ENCODE measurements around the gene CRYGN.

Gene CRYGN

DNA sequence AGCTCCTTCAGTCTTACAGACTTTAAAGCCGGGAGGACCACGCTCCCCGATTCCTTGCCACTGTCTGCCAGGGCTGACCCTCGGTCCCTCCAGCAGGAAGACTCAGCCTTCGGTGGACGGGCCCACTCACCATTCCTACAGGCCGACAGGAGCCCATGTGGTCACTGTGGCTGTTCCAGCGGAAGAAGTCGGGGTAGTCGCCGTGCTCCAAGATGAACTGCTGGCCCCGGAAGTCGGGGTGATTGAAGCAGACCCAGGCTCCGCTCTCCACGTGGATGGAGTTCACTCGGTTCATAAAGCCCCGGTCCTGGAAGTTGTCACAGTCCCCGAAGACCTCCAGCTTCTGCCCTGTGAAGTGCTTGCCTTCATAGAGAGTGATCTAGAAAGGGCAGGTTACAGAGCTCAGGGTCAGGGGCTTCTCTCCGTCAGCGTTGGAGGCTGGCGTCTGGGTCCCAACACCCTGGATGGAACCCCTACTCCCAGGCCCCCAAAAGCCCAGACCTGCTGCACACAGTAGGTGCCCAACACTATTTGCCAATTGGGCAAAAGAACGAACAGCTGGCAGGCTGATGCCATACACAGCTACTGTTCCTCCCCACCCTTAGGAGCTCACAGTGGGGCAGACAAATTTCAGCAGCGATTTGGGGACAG is 1.9 kb downstream of the CRYGN start:
- no peak for DNase-seq

DNA sequence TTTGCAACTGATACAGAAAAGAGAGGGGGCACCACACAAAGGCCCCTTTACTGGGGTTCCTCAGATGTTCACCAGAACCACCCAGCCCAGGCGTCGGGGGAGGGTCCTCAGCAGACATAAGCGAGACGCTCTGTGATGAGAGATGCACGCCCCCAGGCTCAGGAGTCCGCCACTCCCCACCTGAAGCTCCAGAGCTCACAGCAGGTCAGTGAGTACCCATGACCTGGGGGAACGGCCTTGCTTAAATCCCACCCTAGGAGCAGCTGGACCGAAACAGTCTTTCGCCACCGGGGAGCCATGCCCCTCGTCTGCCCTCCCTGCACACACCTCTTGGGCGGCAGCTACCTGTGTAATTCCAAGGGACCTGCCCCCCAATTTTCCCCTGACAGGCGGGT is 2.8 kb downstream of the CRYGN start:
- DNase-seq, result no peak

DNA sequence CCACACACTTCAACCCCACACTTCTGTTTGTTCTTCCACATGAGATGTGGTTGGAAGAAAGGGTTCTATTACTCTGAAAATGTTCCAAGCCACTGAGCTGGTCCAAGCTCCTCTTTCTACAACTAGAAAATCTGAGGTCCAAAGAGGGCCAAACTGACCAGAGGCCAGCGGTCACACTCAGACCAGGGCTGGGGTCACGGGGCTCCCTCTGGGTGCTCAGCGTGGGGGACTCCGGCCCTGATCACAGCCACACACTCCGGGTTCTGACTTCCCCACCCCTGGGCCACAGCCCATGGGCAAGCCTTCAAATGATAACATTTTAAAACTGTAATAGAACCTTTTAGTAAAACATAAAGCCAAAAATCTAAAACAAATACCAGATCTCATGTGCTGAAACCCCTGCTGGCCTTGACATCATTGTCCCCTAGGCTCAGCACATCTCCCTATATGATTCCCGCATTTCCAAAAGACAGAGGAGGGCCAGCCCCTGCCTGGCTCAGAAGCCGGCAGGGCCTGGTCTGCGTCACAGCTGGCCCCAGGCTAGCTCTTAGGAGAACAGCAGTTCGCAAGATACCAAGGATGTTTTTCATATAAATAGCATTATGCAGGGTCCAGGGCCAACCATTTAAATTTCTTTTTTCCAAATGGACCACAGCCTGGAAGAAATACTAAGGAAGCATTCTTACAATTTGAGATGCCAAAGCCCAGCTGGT is 3.3 kb downstream of the CRYGN start:
- no peak for DNase-seq

DNA sequence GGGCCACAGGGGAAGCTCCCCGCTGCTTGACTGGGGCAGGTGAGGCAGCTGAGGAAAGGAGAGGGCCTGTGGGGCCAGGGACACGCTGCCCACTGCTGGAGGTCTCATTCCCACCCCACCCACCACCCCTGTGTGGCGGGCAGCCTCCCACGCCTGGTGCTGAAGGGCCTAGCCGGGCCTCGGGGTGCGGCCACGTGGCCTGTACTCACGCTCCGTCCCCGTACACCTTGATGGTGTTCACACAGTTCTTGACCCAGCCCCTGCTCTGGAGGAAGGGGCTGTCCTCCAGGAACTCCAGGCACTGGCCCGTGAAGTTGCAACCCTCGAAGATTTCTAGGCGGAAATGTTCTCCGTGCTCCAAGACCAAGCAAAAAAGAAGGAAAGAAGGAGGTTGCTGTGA is 4.0 kb downstream of the CRYGN start:
- no peak for DNase-seq

DNA sequence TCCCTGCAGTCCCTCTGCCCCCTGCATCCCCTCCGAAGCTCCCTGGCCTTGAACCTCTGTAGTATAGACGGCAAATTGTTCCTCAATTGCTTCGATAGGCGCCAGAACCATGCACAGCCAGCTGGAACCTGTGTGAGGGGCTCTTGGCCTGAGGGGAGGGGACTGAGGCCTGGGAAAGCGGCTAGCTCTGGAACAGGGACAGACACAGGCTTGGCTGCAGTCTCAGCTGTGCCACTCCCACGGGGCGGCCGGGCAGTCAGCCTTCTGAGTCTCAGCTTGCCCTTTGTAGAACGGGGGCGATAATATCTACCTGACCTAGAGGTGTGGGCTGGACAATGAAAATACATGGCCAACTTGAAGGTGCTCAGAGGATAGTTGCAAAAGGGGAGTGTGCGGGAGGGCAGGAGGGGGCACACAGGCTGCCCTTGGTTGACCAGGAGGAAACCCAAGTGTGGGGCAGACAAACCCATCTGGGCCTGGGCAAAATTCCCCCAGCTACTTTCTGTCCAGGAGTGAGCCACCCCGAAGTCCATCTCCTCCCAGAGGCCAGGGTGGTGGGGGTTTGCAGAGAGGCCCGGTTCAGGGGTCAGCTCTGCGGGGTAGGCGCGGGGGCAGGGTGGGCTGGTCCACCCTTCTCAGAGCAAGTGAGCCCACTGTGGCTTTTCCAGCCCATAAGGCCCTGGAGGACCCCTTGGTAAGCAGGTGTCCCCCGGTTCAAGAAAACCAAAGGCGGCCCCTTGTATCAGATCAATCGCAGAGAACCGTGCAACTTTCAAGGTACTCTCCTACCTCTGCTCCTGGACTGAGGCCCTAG is 4.6 kb downstream of the CRYGN start:
- no peak for DNase-seq

DNA sequence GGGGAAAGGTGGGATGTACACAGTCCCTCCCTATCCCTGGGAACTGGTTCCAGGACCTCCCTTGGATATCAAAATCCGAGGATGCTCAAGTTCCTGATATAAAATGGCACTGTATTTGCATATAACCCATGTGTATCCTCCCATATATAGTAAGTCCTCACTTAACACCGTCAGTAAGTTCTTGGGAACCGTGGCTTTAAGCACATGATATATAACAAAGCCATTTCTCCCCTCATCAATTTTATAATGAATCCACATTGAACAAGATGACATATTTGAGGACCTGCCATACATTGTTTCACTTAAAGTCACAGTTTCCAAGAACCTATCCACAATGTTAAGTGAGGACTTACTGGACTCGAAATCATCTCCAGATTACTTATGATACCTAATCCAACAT is 5.4 kb downstream of the CRYGN start:
- no peak for DNase-seq

DNA sequence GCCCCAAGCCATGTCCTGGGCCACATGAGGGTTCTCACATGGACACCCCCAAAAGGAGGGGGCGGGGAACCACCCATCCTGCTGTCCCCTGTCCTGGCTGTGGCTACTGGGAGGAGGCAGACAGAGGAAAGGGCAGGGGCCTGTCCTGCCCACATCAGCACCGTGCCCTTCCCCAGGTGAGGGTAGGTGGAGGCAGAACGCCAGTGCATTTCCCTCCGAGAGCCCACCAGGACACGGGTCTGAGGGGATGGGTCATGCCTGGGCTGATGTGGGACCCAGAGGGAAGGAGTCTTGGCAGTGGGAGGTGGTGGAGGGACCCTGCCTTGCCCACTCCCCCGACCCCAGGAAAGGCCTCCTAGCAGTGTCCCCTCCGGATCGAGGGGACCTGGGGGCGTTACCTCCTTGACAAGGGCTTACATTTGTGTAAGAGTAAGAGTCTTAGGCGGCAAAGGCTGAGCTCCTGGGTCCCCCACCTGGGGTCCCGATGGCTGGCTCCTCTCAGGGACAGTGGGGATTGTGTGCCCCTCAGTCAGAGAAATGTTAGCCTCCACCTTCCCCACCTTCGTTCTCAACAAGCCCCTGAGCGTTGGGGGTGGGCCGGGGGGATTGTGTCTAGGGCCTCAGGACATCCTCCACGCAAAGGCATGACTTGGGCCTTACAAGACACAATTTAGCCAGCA is 6.1 kb downstream of the CRYGN start:
- no peak for DNase-seq

DNA sequence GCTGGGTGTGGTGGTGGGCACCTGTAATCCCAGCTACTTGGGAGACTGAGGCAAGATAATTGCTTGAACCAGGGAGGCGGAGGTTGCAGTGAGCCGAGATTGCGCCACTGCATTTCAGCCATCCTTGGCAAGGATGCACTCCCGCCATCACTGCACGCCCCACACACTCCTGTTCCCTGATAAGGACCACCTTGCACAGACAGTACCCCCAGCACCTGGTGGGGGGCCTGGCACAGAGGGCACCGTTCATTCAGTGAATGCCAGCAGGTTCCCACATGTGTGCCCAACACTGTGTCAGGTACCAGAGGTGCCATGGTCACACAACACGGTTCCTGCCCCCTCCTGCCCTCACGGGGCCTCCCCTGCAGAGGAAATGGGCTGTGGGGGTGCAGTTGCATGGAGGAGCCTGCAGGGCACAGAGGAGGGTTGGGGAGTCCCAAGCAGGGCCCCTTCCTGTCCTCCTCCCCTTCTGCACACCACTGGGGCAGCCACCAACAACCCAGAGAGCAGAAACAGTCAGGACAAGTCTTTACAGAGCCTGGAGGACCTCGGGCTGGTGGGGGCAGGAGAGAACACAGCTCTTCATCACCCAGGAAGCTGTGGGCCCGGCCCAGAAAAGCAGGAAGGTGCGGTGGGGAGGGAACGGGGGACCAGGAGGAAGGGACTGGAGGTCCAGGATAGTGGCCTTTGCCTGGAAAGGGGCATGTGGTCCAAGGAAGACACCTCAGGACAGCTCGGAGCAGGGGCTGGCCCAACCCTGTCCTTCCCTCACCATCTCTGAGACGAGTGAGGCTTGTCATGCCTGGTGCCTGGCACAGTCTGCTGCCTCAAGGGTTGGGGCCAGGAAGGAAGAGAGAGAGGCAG is 7.1 kb downstream of the CRYGN start:
- no peak for DNase-seq

DNA sequence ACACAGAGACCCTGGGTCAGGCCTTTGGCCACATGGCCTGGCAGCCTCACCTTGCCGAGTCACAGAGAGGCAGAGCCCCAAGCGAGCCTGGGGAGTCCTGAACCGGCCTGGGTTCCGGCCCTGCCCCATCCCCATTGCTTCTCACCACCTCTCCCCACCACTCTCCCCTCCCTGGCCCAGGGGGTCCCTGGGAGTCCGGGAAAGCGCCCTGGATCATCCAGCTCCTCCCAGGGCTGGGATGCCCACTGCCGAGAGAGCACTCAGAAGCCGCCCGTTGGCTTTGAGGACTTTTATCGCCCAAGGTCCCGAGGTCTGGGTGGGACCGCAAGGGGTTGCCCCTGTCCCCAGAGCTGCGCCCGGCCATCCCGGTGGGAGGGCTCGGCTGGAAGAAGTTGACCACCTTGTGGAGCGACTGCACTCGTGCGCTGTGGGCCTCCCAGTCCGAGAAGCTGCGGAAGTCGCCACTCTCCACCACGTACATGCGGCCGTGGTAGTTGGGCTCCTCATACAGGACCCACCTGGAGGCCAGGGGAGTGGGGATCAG is 8.1 kb downstream of the CRYGN start:
- DNase-seq, result no peak

DNA sequence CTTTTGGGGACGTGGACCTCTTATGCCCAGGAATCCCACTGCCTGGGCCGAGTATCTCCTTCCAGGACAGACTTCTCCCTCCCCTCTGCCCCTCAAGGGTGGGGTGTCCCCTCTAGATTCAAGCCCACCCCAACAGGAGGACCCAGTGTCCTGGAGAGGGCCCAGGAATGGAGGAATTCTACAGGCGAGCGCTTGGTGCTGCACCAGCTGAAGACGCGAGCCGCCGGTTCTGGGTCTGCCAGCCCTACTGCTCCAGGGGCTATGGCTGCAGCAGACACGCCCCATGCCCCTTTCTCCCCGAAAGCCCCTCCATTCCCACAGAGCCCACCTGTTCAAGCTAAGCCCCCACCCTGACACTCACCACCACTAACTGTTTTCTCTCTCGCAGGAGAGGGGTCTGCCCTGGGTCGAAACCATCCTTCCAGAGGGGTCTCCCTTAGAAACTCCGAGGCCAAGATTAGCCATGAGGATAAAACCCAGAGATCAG is 8.6 kb downstream of the CRYGN start:
- DNase-seq, result no peak

DNA sequence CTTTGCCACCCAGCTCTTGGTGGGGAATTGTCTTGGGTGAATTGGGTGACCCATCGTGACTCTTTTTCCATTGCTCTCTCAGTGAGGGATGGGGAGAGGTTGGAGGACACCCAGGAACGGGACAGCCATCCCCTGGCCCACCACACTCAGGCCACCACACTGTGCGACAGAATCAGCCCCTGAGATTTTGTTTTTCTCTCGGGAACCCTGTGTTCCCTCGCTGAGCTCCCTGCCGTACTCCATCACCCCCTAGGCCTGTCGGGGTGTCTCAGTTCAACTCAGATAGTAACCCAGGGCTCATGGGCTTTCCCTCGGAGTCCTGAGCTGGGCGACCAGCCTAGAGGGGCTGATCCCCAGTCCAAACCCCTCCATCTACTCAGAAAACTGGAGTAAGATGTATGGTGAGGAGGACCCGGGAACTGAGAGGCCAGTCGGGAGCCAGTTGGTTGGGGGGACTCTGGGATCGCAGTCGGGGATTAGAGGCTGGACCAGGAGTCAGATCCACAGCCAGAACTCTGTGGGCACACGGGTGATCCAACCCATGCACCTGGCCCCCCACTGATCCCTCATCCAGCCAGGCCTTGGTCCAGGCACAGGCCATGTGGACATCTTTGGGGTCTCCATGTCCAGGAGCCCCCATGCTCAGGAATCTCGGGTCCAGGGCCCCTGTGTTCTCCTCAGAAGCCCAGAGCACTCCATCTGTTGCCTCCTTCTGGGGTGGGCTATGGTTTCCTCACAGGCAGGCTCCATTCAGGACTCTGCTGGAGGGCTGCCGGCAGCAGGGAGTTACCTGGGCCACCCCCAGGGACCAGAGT is 9.3 kb downstream of the CRYGN start:
- DNase-seq, result no peak

DNA sequence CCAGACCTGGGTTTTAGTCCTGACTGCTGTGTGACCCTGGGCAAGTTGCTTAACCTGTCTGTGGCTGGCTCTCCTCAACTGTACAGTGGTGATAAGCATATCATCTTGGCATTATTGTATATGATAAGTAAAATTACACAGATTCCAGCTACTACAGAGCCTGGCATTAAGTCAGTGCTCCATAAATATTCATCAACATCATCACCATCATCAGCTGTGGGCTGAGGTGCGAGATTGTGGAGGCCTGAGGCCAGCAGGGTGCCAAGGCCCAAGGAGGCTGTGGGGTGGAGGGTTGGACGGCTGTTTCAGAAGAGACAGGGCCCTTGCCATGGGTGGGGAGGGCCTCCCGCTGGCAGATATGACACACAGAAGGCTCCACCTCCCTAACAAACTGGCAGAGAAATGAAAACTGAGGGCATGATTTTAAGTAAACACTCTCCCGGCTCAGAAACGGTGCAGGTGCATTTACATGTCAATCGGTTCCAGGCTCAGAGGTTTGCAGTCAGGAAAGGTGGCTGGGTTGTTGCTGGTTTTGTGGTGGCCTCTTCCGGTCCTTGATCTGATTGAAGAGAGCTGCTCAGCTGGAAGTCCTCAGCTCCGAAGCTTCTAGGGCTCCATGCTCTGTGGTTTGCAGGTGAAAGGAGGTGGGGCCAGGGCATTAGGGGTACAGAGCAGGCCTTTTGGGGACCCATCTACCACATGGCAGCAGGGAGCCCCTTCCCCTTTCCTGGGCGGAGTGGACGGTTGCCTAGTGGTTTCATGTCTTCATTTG is 10.2 kb downstream of the CRYGN start:
- DNase-seq, result peak; percentile 89

DNA sequence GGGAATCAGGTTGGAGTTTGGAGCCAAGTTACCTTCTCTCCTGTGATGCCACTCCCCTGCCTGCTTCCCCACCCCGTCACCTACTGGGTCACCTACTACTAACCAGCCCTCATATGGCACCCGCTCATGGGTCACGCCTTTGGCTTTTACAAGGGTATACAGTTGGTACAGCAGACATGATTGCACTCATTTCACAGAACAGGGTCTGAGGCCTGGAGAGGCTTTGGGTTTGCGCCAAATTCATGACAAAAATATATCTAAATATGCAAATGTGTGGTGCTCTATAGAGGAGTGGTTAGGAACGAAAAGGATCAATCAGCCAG is 10.7 kb downstream of the CRYGN start:
- DNase-seq, result no peak

DNA sequence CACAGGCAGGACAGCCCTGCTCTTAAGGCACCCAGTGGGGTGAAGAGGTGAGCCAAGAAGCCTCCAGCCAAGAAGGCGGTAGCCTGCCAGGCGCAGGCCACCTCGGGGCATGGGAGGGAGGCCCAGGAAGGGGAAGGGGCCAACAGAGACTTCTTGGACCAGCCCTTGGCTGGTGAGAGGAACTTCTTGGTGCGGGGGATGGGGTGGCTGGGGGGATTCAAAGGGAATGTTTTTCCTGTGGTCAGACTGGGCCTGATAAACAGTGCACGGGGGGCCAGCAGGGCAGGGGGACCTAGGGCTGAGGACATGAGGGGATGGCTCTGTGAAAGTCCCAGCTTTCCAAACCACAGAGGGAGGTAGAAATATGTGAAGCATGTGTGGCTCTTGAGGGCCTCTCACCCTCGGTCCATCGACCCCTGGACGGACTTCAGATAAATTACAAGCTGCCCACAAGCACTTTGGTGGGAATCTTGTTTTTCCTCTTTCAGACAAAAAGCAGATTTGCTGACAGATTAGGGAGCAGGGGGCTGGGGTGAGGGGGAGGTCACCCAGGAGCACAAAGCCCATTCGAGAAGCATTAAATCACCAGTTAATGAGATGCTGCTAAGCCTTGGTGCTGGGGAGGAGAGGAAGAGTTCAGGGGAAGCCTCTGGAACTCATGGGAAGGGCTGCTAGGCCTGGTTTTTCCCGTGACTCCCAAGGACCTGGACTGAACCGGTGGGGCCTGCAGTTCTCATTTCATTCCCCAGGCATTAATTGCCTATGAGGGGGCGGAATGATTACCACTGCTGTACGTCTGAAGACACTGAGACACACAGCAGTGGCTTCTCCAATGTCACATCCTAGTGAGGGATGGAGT is 11.3 kb downstream of the CRYGN start:
- DNase-seq, result no peak

DNA sequence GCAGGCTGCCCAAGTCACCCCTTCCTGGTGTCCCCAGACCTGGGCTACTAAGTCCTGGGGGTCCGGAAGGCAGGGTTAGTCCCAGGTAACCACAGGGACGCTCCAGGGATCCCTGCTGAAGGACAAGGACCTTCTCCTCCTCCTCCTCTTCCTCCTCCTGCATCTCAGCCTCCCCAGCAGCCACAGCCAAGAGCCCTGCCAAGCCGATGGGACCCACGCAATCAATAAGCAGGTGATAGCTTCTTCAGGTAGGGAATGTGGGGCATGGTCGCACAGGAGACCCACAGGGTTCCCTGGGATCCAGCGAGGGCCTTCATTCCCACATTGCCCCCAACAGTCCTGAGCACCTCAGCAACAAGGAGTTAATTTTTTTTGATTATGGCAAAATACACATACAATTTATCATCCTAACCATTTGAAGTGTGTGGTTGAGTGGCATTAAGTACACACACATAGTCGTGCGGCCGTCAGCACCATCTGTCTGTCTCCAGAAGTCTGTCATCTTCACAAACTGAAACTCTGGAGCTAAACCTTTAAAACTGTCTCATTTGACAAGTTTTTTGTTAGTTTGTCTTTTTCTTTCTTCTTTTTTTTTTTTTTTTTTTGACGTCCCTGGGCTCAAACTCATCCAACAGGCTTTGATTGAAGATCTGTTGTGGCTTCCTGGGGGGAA is 12.1 kb downstream of the CRYGN start:
- DNase-seq, result peak; percentile 59

DNA sequence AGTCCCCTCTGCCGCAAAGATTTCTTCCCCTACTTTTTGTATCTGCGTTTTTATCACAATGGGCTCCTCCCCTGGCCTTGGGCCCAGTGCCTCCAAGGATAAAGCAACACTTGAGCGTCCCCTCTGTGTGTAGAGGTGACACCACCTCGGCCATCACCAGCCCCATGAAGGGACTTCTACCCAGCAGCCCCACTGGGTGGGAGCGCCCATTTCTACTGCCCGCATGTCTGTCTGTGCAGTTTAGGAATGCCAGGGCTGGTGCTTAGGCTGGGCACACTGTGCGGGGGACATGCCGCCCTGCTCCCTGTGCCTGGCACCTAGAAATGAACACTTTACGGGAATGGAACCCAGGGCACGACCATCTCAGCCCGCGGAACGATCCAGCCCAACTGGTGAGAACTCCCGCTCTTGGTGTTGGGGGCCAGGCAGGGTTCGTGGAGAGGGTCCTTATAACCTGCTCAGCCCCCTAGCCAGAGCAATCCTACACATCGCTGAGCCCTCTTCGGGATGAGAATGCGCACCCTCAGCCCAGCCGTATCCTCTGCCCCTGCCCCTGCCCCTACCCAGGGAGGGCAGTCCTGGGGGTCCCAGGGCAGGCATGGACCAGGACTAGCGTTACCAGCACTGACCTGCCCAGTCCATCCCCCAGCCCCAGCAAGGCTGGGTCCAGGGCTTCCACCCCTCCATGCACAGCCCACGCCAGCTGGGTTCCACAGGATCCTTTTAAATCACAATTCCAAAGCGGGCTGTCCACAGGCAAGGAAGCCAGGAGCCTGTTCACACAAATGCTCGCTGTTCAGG is 12.8 kb downstream of the CRYGN start:
- no peak for DNase-seq

DNA sequence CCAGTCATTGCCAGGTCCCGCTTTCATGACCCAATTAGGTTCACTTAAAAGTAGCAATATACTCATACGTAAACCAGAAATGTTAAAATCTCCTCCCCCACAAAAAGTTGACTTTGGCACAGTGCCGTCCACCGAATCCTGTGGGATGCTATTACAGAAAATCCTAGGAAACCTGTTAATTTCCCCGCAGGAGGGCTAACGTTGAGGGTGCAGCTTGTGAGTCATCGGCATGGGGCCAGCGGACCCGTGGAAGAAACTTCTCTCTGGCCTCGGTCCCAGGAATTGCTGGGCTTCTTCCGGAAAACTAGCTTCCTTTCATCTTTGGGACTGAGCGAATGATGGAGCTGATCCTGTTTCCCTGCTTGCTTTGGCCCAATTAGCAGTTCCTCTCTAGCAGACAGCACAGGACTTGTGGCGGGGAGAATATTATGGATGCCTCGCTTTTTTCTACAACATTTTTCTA is 13.5 kb downstream of the CRYGN start:
- DNase-seq, result no peak
